Neural cell (in vitro differentiated cells): ENCODE results near the gene TRMT44. TPM values are rescaled to one million over a fixed set of nuclear protein-coding genes. Genes with fewer than 3 reads are reported as not detected.

Source experiments
- H2AFZ ChIP-seq: fragments of 200-600, 300-800 bp; sonication (generic), shearing (Covaris generic); 2 replicates; pipeline ENCODE4 v1.6.0; 2014; ENCODE audit warnings: low read depth, mild to moderate bottlenecking, antibody characterized with exemption, low read length, moderate library complexity
- H3F3A ChIP-seq: fragments of 200-600 bp; shearing (Covaris generic); 2 replicates; pipeline ENCODE4 v1.6.1; 2016; ENCODE audit warnings: mild to moderate bottlenecking, moderate library complexity, mixed read lengths, antibody characterized with exemption, low read length; ENCODE audit not compliant: insufficient read depth, poor library complexity, severe bottlenecking
- H3K27ac ChIP-seq: fragments of 200-600, 300-800 bp; sonication (generic), shearing (Covaris generic); 2 replicates; pipeline ENCODE4 v1.5.1; 2014; ENCODE audit warnings: mild to moderate bottlenecking, low read length, moderate library complexity
- H3K27me3 ChIP-seq: fragments of 300-800, 200-600 bp; sonication (generic), shearing (Covaris generic); 2 replicates; pipeline ENCODE4 v1.6.0; 2014; ENCODE audit warnings: mild to moderate bottlenecking, low read depth, low read length, moderate library complexity; ENCODE audit not compliant: insufficient read depth
- H3K36me3 ChIP-seq: fragments of 300-800, 200-600 bp; sonication (generic), shearing (Covaris generic); 2 replicates; pipeline ENCODE4 v1.5.1; 2014; ENCODE audit warnings: mild to moderate bottlenecking, antibody characterized with exemption, low read length, moderate library complexity; ENCODE audit not compliant: insufficient read depth
- H3K4me2 ChIP-seq: fragments of 300-800, 200-600 bp; sonication (generic), shearing (Covaris generic); 2 replicates; pipeline ENCODE4 v1.6.0; 2014; ENCODE audit warnings: mild to moderate bottlenecking, low read length
- H3K4me3 ChIP-seq: fragments of 300-800, 200-600 bp; sonication (generic), shearing (Covaris generic); 2 replicates; pipeline ENCODE4 v1.5.1; 2014; ENCODE audit warnings: mild to moderate bottlenecking, low read length, moderate library complexity
- H3K79me2 ChIP-seq: fragments of 200-600 bp; shearing (Covaris generic); replicated peaks from 2 replicates; pipeline ENCODE4 v1.6.0; 2014; ENCODE audit warnings: mild to moderate bottlenecking, low read length, moderate library complexity; ENCODE audit not compliant: insufficient read depth
- H3K9ac ChIP-seq: fragments of 300-800, 200-600 bp; sonication (generic), shearing (Covaris generic); 2 replicates; pipeline ENCODE4 v1.6.1; 2016; ENCODE audit warnings: mild to moderate bottlenecking, low read length, mixed read lengths
- H3K9me2 ChIP-seq: fragments of 200-600 bp; shearing (Covaris generic); 2 replicates; pipeline ENCODE4 v1.6.1; 2016; ENCODE audit warnings: mild to moderate bottlenecking, low read length, mixed read lengths; ENCODE audit not compliant: insufficient read depth
- H3K9me3 ChIP-seq: fragments of 200-600, 300-800 bp; sonication (generic), shearing (Covaris generic); 2 replicates; pipeline ENCODE4 v1.6.1; 2016; ENCODE audit warnings: mild to moderate bottlenecking, mixed run types, low read length, moderate library complexity, mixed read lengths
- H4K20me1 ChIP-seq: fragments of 200-600 bp; shearing (Covaris generic); 2 replicates; pipeline ENCODE4 v1.6.1; 2016; ENCODE audit warnings: mild to moderate bottlenecking, mixed run types; ENCODE audit not compliant: insufficient read depth
- EP300 ChIP-seq: fragments of 450-650 bp; conservative IDR thresholded peaks from 2 replicates; pipeline ENCODE4 v1.6.1; 2014; ENCODE audit warnings: antibody characterized with exemption, mild to moderate bottlenecking, moderate library complexity; ENCODE audit not compliant: poor library complexity, severe bottlenecking
- EZH2 ChIP-seq: fragments of 200-600, 300-800 bp; shearing (Covaris generic), sonication (generic); IDR thresholded peaks from 2 replicates; pipeline ENCODE4 v1.6.1; 2014; ENCODE audit warnings: antibody characterized with exemption, low read length, borderline replicate concordance, mild to moderate bottlenecking; ENCODE audit not compliant: insufficient read depth, poor library complexity, severe bottlenecking
- MXI1 ChIP-seq: fragments of 450-650 bp; conservative IDR thresholded peaks from 2 replicates; pipeline ENCODE4 v1.6.1; 2014; ENCODE audit warnings: antibody characterized with exemption, mild to moderate bottlenecking; ENCODE audit not compliant: poor library complexity, severe bottlenecking
- POLR2AphosphoS5 ChIP-seq: IDR thresholded peaks from 2 replicates; pipeline ENCODE4 v1.6.1; 2012
- TAF1 ChIP-seq: IDR thresholded peaks from 2 replicates; pipeline ENCODE4 v1.6.1; 2012; ENCODE audit warnings: low read depth
- polyA plus RNA-seq: library from polyadenylated mRNA; depleted of rRNA; stranded (reverse); fragments of >200 nt; gene quantifications from 2 replicates; pipeline ENCODE4 v1.2.3, GENCODE V29; 2014
- TF ChIP-seq, protein P1 (sequence below): IDR thresholded peaks from 2 replicates; pipeline ENCODE4 v1.6.1; 2012; ENCODE audit warnings: borderline replicate concordance
- TF ChIP-seq, protein P2 (sequence below): fragments of 450-650 bp; IDR thresholded peaks from 2 replicates; pipeline ENCODE4 v1.5.1; 2014; ENCODE audit warnings: antibody characterized with exemption, mild to moderate bottlenecking, moderate library complexity; ENCODE audit not compliant: poor library complexity, severe bottlenecking

The TRMT44 gene
- polyA plus RNA-seq, 1 donor from 2014 or later = 20.6 TPM

DNA sequence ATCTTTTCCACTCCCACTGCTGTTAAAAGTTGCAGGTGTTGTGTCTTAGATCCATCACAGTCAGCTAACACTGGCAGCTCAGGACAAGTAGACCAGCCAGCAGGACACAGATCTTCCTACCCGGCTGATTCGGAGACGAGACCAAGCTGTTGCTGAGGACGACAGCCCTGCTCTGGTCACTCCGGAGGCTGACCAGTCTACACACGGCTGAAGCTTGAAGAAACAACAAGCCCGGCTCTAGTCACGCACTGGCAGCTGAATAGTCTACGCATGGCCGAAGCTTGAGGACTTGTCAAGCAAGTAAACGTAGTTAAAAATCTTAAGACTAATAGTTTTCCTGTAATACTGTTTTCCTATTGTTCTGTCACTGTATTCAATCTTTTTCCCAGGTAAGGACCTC lies 1.8 kb upstream of the TRMT44 start:
- no peak overlapping the region for H3K27ac ChIP-seq
- H3K4me3 ChIP-seq = no peak overlapping the region
- H3K9ac ChIP-seq = no peak overlapping the region

DNA sequence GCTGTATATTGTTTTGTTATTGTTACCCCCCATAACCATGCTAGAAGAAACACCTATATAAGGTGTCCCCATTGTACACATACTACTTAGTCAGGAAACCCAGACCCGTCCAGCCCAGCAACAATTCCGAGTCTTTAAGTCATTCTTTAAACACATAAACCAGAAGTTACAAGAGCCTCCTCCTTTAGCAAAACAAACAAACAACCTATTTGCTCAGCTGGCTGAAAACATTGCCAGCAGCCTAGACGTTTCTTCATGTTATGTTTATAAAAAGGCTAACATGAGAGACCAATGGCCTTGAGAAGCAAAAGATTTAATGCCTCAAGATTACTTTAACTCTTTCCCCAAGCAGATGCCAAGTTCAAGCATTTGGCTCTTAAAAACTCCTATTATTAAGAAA lies 1.4 kb upstream of the TRMT44 start:
- no peak overlapping the region for H3K27ac ChIP-seq
- no peak for TF ChIP-seq EP300
- TF ChIP-seq, protein P1, sequence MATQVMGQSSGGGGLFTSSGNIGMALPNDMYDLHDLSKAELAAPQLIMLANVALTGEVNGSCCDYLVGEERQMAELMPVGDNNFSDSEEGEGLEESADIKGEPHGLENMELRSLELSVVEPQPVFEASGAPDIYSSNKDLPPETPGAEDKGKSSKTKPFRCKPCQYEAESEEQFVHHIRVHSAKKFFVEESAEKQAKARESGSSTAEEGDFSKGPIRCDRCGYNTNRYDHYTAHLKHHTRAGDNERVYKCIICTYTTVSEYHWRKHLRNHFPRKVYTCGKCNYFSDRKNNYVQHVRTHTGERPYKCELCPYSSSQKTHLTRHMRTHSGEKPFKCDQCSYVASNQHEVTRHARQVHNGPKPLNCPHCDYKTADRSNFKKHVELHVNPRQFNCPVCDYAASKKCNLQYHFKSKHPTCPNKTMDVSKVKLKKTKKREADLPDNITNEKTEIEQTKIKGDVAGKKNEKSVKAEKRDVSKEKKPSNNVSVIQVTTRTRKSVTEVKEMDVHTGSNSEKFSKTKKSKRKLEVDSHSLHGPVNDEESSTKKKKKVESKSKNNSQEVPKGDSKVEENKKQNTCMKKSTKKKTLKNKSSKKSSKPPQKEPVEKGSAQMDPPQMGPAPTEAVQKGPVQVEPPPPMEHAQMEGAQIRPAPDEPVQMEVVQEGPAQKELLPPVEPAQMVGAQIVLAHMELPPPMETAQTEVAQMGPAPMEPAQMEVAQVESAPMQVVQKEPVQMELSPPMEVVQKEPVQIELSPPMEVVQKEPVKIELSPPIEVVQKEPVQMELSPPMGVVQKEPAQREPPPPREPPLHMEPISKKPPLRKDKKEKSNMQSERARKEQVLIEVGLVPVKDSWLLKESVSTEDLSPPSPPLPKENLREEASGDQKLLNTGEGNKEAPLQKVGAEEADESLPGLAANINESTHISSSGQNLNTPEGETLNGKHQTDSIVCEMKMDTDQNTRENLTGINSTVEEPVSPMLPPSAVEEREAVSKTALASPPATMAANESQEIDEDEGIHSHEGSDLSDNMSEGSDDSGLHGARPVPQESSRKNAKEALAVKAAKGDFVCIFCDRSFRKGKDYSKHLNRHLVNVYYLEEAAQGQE = no peak
- TF ChIP-seq, protein P2, sequence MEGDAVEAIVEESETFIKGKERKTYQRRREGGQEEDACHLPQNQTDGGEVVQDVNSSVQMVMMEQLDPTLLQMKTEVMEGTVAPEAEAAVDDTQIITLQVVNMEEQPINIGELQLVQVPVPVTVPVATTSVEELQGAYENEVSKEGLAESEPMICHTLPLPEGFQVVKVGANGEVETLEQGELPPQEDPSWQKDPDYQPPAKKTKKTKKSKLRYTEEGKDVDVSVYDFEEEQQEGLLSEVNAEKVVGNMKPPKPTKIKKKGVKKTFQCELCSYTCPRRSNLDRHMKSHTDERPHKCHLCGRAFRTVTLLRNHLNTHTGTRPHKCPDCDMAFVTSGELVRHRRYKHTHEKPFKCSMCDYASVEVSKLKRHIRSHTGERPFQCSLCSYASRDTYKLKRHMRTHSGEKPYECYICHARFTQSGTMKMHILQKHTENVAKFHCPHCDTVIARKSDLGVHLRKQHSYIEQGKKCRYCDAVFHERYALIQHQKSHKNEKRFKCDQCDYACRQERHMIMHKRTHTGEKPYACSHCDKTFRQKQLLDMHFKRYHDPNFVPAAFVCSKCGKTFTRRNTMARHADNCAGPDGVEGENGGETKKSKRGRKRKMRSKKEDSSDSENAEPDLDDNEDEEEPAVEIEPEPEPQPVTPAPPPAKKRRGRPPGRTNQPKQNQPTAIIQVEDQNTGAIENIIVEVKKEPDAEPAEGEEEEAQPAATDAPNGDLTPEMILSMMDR = no peak
- TF ChIP-seq POLR2AphosphoS5 = no peak
- TF ChIP-seq TAF1 = no peak
- TF ChIP-seq EZH2 = no peak
- no peak overlapping the region for H3K4me2 ChIP-seq
- no peaks in the 10 kb centered on the region for H3K9me3 ChIP-seq
- H3K36me3 ChIP-seq = no peaks in the 10 kb centered on the region
- H2AFZ ChIP-seq = no peak overlapping the region
- H3F3A ChIP-seq = no peaks in the 10 kb centered on the region
- H3K9me2 ChIP-seq = no peaks in the 10 kb centered on the region
- H3K9ac ChIP-seq = no peak overlapping the region
- peaks cover 32% of the 10 kb centered on the region for H3K79me2 ChIP-seq
- no peaks in the 10 kb centered on the region for H4K20me1 ChIP-seq
- no peaks in the 10 kb centered on the region for H3K27me3 ChIP-seq
- peak overlapping the region; percentile 99 for H3K4me3 ChIP-seq

More for the DNA sequence above, 1.8 kb upstream of the TRMT44 start:
- Histone ChIP-seq H2AFZ (no peak overlapping the region), H3K9me3 (no peaks in the 10 kb centered on the region), H3K4me2 (no peak overlapping the region), H3K9me2 (no peaks in the 10 kb centered on the region), H3K27me3 (no peaks in the 10 kb centered on the region), H3F3A (no peaks in the 10 kb centered on the region), H4K20me1 (no peaks in the 10 kb centered on the region), H3K79me2 (peaks cover 32% of the 10 kb centered on the region), H3K36me3 (no peaks in the 10 kb centered on the region)
- TF ChIP-seq POLR2AphosphoS5 = no peak
- no peak for TF ChIP-seq TAF1
- TF ChIP-seq EP300 = no peak
- TF ChIP-seq, protein P2 = no peak
- no peak for TF ChIP-seq EZH2
- no peak for TF ChIP-seq MXI1
